Left renal cortex interstitium (tissue), 4 donors: Measurements from ENCODE around the gene BOK. TPM values are rescaled to one million over a fixed set of nuclear protein-coding genes. Genes with fewer than 3 reads are reported as not detected.

ENCODE experiments used
- DNase-seq, 4 donors: peaks; one replicate each; pipeline ENCODE4 v3.0.0-alpha.2; 2013; ENCODE audit warnings: low read depth in 4 of 4, low spot score in 2 of 4, missing footprints in 1 of 4
- polyA plus RNA-seq, 4 donors: library from polyadenylated mRNA; unstranded; fragments of 120-200 nt; gene quantifications; one replicate each; pipeline ENCODE4 v1.2.1, GENCODE V29; 2013; ENCODE audit not compliant: insufficient read length in 4 of 4

Gene BOK
- polyA plus RNA-seq, 4 donors, result 22.8 to 38.0 (median 25.3) TPM

- no peak for DNase-seq
These were observed 19.5 kb upstream of the BOK start for GRCh38 chr2:241538838-241539615.

GRCh38 chr2:241539616-241540374, 18.8 kb upstream of the BOK start:
- DNase-seq, result no peak

- no peak for DNase-seq
These were observed 18.2 kb upstream of the BOK start for GRCh38 chr2:241540401-241540770.

GRCh38 chr2:241540771-241541561, 17.6 kb upstream of the BOK start:
- DNase-seq, result no peak

GRCh38 chr2:241541564-241542277, 16.8 kb upstream of the BOK start:
- DNase-seq, result no peak

GRCh38 chr2:241542278-241542605, 16.3 kb upstream of the BOK start:
- no peak for DNase-seq

- no peak for DNase-seq
These were observed 13.4 kb upstream of the BOK start for GRCh38 chr2:241545106-241545505.

- DNase-seq, result no peak
These were observed 12.7 kb upstream of the BOK start for GRCh38 chr2:241545523-241546473.

- no peak for DNase-seq
These were observed 11.6 kb upstream of the BOK start for GRCh38 chr2:241546771-241547498.

- no peak for DNase-seq
These were observed 10.6 kb upstream of the BOK start for GRCh38 chr2:241547781-241548450.

GRCh38 chr2:241548451-241548835, 10.1 kb upstream of the BOK start:
- DNase-seq, result no peak

GRCh38 chr2:241550616-241551580, 7.6 kb upstream of the BOK start:
- no peak for DNase-seq

GRCh38 chr2:241551599-241551997, 6.9 kb upstream of the BOK start:
- no peak for DNase-seq

- DNase-seq, result no peak
These were observed 6.4 kb upstream of the BOK start for GRCh38 chr2:241551998-241552737.

GRCh38 chr2:241553512-241553830, 5.1 kb upstream of the BOK start:
- no peak for DNase-seq

- no peak for DNase-seq
These were observed 4.6 kb upstream of the BOK start for GRCh38 chr2:241553981-241554380.
